Gastrocnemius medialis (tissue), 4 donors: ENCODE results near the gene IER5. TPM values are rescaled to one million over a fixed set of nuclear protein-coding genes. Genes with fewer than 3 reads are reported as not detected.

Experiments used
- ATAC-seq, 2 donors: fragments of 150-250 bp; one replicate each; pipeline ENCODE4 v1.9.1; 2016
- DNase-seq, 2 donors: peaks; one replicate each; pipeline ENCODE4 v3.0.0-alpha.2; 2019
- H3K27ac ChIP-seq, 4 donors: fragments of 200-600 bp; sonication (generic); 1 replicate in 1 of 4; 2 replicates in 3 of 4; pipeline ENCODE4 v1.5.1; 2016 to 2018; ENCODE audit warnings: mild to moderate bottlenecking in 2 of 4, moderate library complexity in 1 of 4
- H3K27me3 ChIP-seq, 3 donors: fragments of 200-600 bp; sonication (generic) in 2 of 3; 1 replicate in 1 of 3; 2 replicates in 2 of 3; pipeline versions ENCODE4 v1.5.1 to v1.6.0; 2016 to 2019; ENCODE audit warnings: mild to moderate bottlenecking in 1 of 3, moderate library complexity in 1 of 3
- H3K36me3 ChIP-seq, 2 donors: fragments of 200-600 bp; sonication (generic) in 1 of 2; one replicate each; pipeline ENCODE4 v1.5.1; 2017 to 2018
- H3K4me1 ChIP-seq, 2 donors: fragments of 200-600 bp; sonication (generic) in 1 of 2; one replicate each; pipeline ENCODE4 v1.5.1; 2016 to 2017; ENCODE audit warnings: mild to moderate bottlenecking in 2 of 2
- H3K4me3 ChIP-seq, 4 donors: fragments of 200-600 bp; sonication (generic) in 3 of 4; 1 replicate in 1 of 4; 2 replicates in 3 of 4; pipeline ENCODE4 v1.5.1; 2016 to 2019; ENCODE audit warnings: mild to moderate bottlenecking in 2 of 4
- H3K9me3 ChIP-seq, 3 donors: fragments of 200-600 bp; sonication (generic) in 2 of 3; 1 replicate in 1 of 3; 2 replicates in 2 of 3; pipeline ENCODE4 v1.5.1; 2016 to 2019
- CTCF ChIP-seq, 5 experiments: fragments of 450-650 bp in 3 of 5; fragments of 200-600 bp in 2 of 5; sonication (generic) in 2 of 5; IDR thresholded peaks in 4 of 5; conservative IDR thresholded peaks in 1 of 5; 1 replicate in 4 of 5; 2 replicates in 1 of 5; pipeline ENCODE4 v1.5.1; 2016 to 2019; ENCODE audit warnings: antibody characterized with exemption in 5 of 5, mild to moderate bottlenecking in 3 of 5, moderate library complexity in 3 of 5
- POLR2A ChIP-seq, 2 donors: fragments of 450-650 bp; IDR thresholded peaks; one replicate each; pipeline ENCODE4 v1.6.1; 2017; ENCODE audit warnings: antibody characterized with exemption in 2 of 2, mild to moderate bottlenecking in 2 of 2, moderate library complexity in 2 of 2
- in situ Hi-C, 4 donors: fragments of 200-750 bp; cut with MboI; loops; one replicate each; pipeline versions ENCODE4 v1.15.0 to v1.8.0; 2017; ENCODE audit warnings: low sequenced_read_pairs in 4 of 4
- intact Hi-C: fragments of 100-400 bp; cut with DNase I; formaldehyde crosslinking; loops from one replicate; pipeline ENCODE4 v1.15.1; 2023; ENCODE audit warnings: low total_unique reads
- total RNA-seq, 4 donors: library from RNA; depleted of rRNA; stranded (reverse); fragments of >200 nt; gene quantifications; one replicate each; pipeline versions ENCODE4 v1.1.0 to v1.2.3, GENCODE V29; 2016

The IER5 gene
- total RNA-seq, 4 donors from 2014 or later = 18.7 to 39.8 (median 26.1) TPM

GRCh38 chr1:181123173-181123572 is 34.7 kb downstream of the IER5 start:
- Histone ChIP-seq H3K4me3 (no peak overlapping the region), H3K36me3 (no peaks in the 10 kb centered on the region), H3K9me3 (no peaks in the 10 kb centered on the region), H3K4me1 (peaks cover 0 to under 1% of the 10 kb centered on the region in 2 donors), H3K27me3 (no peaks in the 10 kb centered on the region), H3K27ac (no peak overlapping the region)
- TF ChIP-seq CTCF (IDR thresholded peaks at IDR 0.05 in 4 of 5, conservative IDR thresholded peaks at IDR 0.05 in 1 of 5) = no peak
- no peak for TF ChIP-seq POLR2A (IDR thresholded peaks at IDR 0.05)
- no peak for ATAC-seq
- no peak for DNase-seq
- intact Hi-C loops = no loop called here
- in situ Hi-C loops = no loop called here

- no peak for DNase-seq
Measured at GRCh38 chr1:181124291-181124751, 35.8 kb downstream of the IER5 start.

GRCh38 chr1:181126289-181126688 is 37.8 kb downstream of the IER5 start:
- Histone ChIP-seq H3K9me3 (no peaks in the 10 kb centered on the region), H3K27me3 (no peaks in the 10 kb centered on the region), H3K36me3 (no peaks in the 10 kb centered on the region), H3K27ac (no peak overlapping the region), H3K4me3 (no peak overlapping the region), H3K4me1 (peaks cover 0 to 11% of the 10 kb centered on the region in 2 donors)
- intact Hi-C loops = no loop called here
- DNase-seq = no peak
- in situ Hi-C loops = no loop called here
- TF ChIP-seq CTCF (IDR thresholded peaks at IDR 0.05 in 4 of 5, conservative IDR thresholded peaks at IDR 0.05 in 1 of 5) (no peak), POLR2A (IDR thresholded peaks at IDR 0.05) (no peak)
- ATAC-seq = no peak

More at GRCh38 chr1:181124291-181124751, 35.8 kb downstream of the IER5 start:
- Histone ChIP-seq H3K4me3 (no peak overlapping the region), H3K4me1 (peaks cover 0 to 11% of the 10 kb centered on the region in 2 donors), H3K36me3 (no peaks in the 10 kb centered on the region), H3K27me3 (no peaks in the 10 kb centered on the region), H3K27ac (no peak overlapping the region), H3K9me3 (no peaks in the 10 kb centered on the region)
- intact Hi-C loops = no loop called here
- TF ChIP-seq POLR2A (IDR thresholded peaks at IDR 0.05) (no peak), CTCF (IDR thresholded peaks at IDR 0.05 in 4 of 5, conservative IDR thresholded peaks at IDR 0.05 in 1 of 5) (no peak)
- no peak for ATAC-seq
- in situ Hi-C loops = no loop called here

- in situ Hi-C loops = no loop called here
Measured at GRCh38 chr1:181126871-181127587, 38.5 kb downstream of the IER5 start.

More at GRCh38 chr1:181126871-181127587, 38.5 kb downstream of the IER5 start:
- Histone ChIP-seq H3K4me3 (no peak overlapping the region), H3K27me3 (no peaks in the 10 kb centered on the region), H3K4me1 (peaks cover 0 to 11% of the 10 kb centered on the region in 2 donors), H3K27ac (no peak overlapping the region), H3K9me3 (no peaks in the 10 kb centered on the region), H3K36me3 (no peaks in the 10 kb centered on the region)
- TF ChIP-seq CTCF (IDR thresholded peaks at IDR 0.05 in 4 of 5, conservative IDR thresholded peaks at IDR 0.05 in 1 of 5) = no peak
- TF ChIP-seq POLR2A (IDR thresholded peaks at IDR 0.05) = no peak
- DNase-seq = no peak
- no peak for ATAC-seq
- intact Hi-C loops = no loop called here
